Sigmoid colon (tissue), 4 donors: ENCODE results near the gene CTIF.

ENCODE experiments used
- CTCF ChIP-seq, 4 experiments: fragments of 450-650 bp in 3 of 4; fragments of 200-600 bp in 1 of 4; IDR thresholded peaks; one replicate each; pipeline ENCODE4 v1.5.1; 2016 to 2019; ENCODE audit warnings: antibody characterized with exemption in 4 of 4, mild to moderate bottlenecking in 3 of 4, moderate library complexity in 2 of 4
- EP300 ChIP-seq, 4 donors: sonication (generic); formaldehyde crosslinking; IDR thresholded peaks; one replicate each; pipeline ENCODE4 v1.6.1; 2017; ENCODE audit warnings: antibody characterized with exemption in 4 of 4
- POLR2AphosphoS5 ChIP-seq, 4 donors: sonication (generic); formaldehyde crosslinking; IDR thresholded peaks; one replicate each; pipeline ENCODE4 v1.6.1; 2017; ENCODE audit warnings: antibody characterized with exemption in 4 of 4

- TF ChIP-seq CTCF (IDR thresholded peaks at IDR 0.05): no peak
- no peak for TF ChIP-seq EP300 (IDR thresholded peaks at IDR 0.05)
- TF ChIP-seq POLR2AphosphoS5 (IDR thresholded peaks at IDR 0.05): no peak
These were observed 281.8 kb downstream of the CTIF start for GRCh38 chr18:48820483-48821250.
